Adrenal gland (tissue), 12 donors: ENCODE data around the gene KIFC1. TPM values are rescaled to one million over a fixed set of nuclear protein-coding genes. Genes with fewer than 3 reads are reported as not detected.

Experiments
- DNase-seq, 7 donors: peaks; one replicate each; pipeline ENCODE4 v3.0.0-alpha.2; 2019 to 2020
- H3K27ac ChIP-seq, 5 donors: fragments of 200-600 bp; sonication (generic) in 4 of 5; 1 replicate in 3 of 5; 2 replicates in 2 of 5; pipeline versions ENCODE4 v1.5.1 to v1.8.0; 2016 to 2020; ENCODE audit warnings: mild to moderate bottlenecking in 1 of 5
- H3K27me3 ChIP-seq: fragments of 200-600 bp; 2 replicates; pipeline ENCODE4 v1.8.0; 2021
- H3K36me3 ChIP-seq, 2 donors: fragments of 200-600 bp; replicated peaks in 1 of 2; 1 replicate in 1 of 2; 2 replicates in 1 of 2; pipeline versions ENCODE4 v1.5.1 to v1.8.0; 2018 to 2022
- H3K4me1 ChIP-seq, 2 donors: fragments of 200-600 bp; replicated peaks in 1 of 2; 1 replicate in 1 of 2; 2 replicates in 1 of 2; pipeline versions ENCODE4 v1.5.1 to v1.8.0; 2018 to 2021
- H3K4me3 ChIP-seq, 4 donors: fragments of 200-600 bp; sonication (generic) in 3 of 4; one replicate each; pipeline ENCODE4 v1.5.1; 2016 to 2018
- H3K9me3 ChIP-seq, 3 donors: fragments of 200-600 bp; sonication (generic) in 1 of 3; replicated peaks in 1 of 3; 1 replicate in 2 of 3; 2 replicates in 1 of 3; pipeline versions ENCODE4 v1.5.1 to v1.8.0; 2016 to 2021
- POLR2A ChIP-seq, 2 donors: fragments of 450-650 bp; IDR thresholded peaks; one replicate each; pipeline ENCODE4 v1.6.1; 2017; ENCODE audit warnings: antibody characterized with exemption in 2 of 2, mild to moderate bottlenecking in 2 of 2, moderate library complexity in 1 of 2
- WGBS, 4 donors: extraction: QIAGEN DNeasy Blood & Tissue Kit in 2 of 4; methylation state at CpG; one replicate each; pipeline versions ENCODE4 v1.1.5 to v1.1.7; 2013 to 2017; 5-methylcytosine and 5-hydroxymethylcytosine counted together
- intact Hi-C, 2 donors: fragments of 100-400 bp; cut with DNase I; formaldehyde crosslinking; loops; one replicate each; pipeline versions ENCODE4 v1.14.1 to v1.15.0; 2022 to 2023
- polyA plus RNA-seq, 3 donors: library from polyadenylated mRNA; stranded (reverse); fragments of 200-250 nt in 2 of 3; fragments of 350-450 nt in 1 of 3; fragmentation: Illumina TruSeq in 1 of 3; extraction: RNeasy Lipid Tissue Mini Kit (QIAGEN cat#74804) in 1 of 3; gene quantifications; one replicate each; pipeline ENCODE4 v1.2.3, GENCODE V29; 2013 to 2014
- total RNA-seq, 9 donors: library from RNA; depleted of rRNA in 4 of 9; stranded (reverse); fragments of >200 nt in 4 of 9; fragments of 120-200 nt in 1 of 9; fragmentation: NEBNext Ultra II Directional in 1 of 9; extraction: Animal tissue kit (Norgen Biotek cat#: 25700) in 1 of 9; gene quantifications; one replicate each; pipeline versions ENCODE4 v1.1.0 to v1.2.4, GENCODE V29; 2013 to 2023
- TF ChIP-seq, protein P1 (sequence below), 6 experiments: fragments of 450-650 bp in 4 of 6; fragments of 200-600 bp in 2 of 6; sonication (generic) in 1 of 6; IDR thresholded peaks; 1 replicate in 5 of 6; 2 replicates in 1 of 6; pipeline versions ENCODE4 v1.5.1 to v1.8.0; 2016 to 2021; ENCODE audit warnings: antibody characterized with exemption in 6 of 6, mild to moderate bottlenecking in 2 of 6, moderate library complexity in 1 of 6
- donor health status: healthy with polysubstance abuse.
- donor health status: Bipolar disorder and iron deficiency.
- donor health status: DM: yes; HTN: yes; CAD: no.
- donor health status: DM: no; HTN: no; CAD: no.
- donor health status: DM: no; HTN: no; CAD: no.
- donor health status: DM: yes; HTN: yes; CAD: no.

KIFC1 gene
- total and polyA plus RNA-seq, 12 donors = 0.60 to 9.5 (median 1.4) TPM; not detected in 1

GRCh38 chr6:33443025-33443424, 51.4 kb downstream of the KIFC1 start:
- Histone ChIP-seq H3K27ac (no peak overlapping the region), H3K9me3 (no peaks in the 10 kb centered on the region), H3K4me3 (no peak overlapping the region), H3K4me1 (no peaks in the 10 kb centered on the region), H3K36me3 (peaks cover 0 to 38% of the 10 kb centered on the region in 2 donors), H3K27me3 (no peaks in the 10 kb centered on the region)
- peak in 2 of 7 donors; percentile 12 to 51 for DNase-seq
- intact Hi-C loops = no loop called here
- no peak for TF ChIP-seq POLR2A (IDR thresholded peaks at IDR 0.05)
- TF ChIP-seq, protein P1, sequence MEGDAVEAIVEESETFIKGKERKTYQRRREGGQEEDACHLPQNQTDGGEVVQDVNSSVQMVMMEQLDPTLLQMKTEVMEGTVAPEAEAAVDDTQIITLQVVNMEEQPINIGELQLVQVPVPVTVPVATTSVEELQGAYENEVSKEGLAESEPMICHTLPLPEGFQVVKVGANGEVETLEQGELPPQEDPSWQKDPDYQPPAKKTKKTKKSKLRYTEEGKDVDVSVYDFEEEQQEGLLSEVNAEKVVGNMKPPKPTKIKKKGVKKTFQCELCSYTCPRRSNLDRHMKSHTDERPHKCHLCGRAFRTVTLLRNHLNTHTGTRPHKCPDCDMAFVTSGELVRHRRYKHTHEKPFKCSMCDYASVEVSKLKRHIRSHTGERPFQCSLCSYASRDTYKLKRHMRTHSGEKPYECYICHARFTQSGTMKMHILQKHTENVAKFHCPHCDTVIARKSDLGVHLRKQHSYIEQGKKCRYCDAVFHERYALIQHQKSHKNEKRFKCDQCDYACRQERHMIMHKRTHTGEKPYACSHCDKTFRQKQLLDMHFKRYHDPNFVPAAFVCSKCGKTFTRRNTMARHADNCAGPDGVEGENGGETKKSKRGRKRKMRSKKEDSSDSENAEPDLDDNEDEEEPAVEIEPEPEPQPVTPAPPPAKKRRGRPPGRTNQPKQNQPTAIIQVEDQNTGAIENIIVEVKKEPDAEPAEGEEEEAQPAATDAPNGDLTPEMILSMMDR (IDR thresholded peaks at IDR 0.05) = no peak
- WGBS, 4 donors = 94 to 100% (median 96%) methylated on average over 1 to 17 of the region's 17 CpGs; no CpG with 5 or more reads in 1 of the 4 donors

GRCh38 chr6:33443619-33444504, 52.2 kb downstream of the KIFC1 start:
- Histone ChIP-seq H3K27ac (no peak overlapping the region), H3K9me3 (no peaks in the 10 kb centered on the region), H3K4me3 (no peak overlapping the region), H3K4me1 (no peaks in the 10 kb centered on the region), H3K27me3 (no peaks in the 10 kb centered on the region), H3K36me3 (peaks cover 0 to 37% of the 10 kb centered on the region in 2 donors)
- DNase-seq = peak in 2 of 7 donors; percentile 9 to 14
- 92 to 98% (median 96%) methylated on average over 11 to 18 of the region's 18 CpGs for WGBS, 4 donors
- TF ChIP-seq POLR2A (IDR thresholded peaks at IDR 0.05) = no peak
- TF ChIP-seq, protein P1 (IDR thresholded peaks at IDR 0.05) = no peak
- intact Hi-C loops = no loop called here

DNA sequence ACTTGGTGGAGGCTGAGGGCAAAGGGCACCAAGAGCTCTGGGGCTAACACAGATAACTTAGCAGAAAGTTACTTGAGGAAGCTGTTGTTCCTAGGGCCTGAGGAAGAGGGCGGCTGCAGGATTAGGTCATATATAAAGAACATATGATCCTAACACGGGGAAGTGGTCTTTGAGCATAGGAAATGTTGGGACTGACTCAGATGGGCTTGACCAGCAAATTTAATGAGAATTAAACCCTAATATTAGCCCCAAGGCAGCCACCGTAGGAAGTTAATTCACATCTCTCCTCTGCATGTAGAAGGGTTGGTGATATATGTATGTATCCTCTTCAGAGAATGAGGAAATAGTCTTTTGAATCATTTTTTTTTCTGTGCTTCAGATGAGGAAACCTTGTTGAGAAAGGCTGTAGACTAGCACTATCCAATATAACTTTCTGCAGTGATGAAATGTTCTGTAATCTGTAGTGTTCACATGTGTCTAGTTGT, 53.5 kb downstream of the KIFC1 start:
- DNase-seq = peak in 2 of 7 donors; percentile 13 to 46
- no peak for TF ChIP-seq POLR2A (IDR thresholded peaks at IDR 0.05)
- TF ChIP-seq, protein P1 (IDR thresholded peaks at IDR 0.05) = no peak
- intact Hi-C loops = no loop called here
- H3K36me3 ChIP-seq = peaks cover 0 to 34% of the 10 kb centered on the region in 2 donors
- no peaks in the 10 kb centered on the region for H3K27me3 ChIP-seq
- H3K9me3 ChIP-seq = no peaks in the 10 kb centered on the region
- 65 to 82% (median 75%) methylated on average over 3 of the region's 3 CpGs for WGBS, 4 donors
- no peak overlapping the region for H3K4me3 ChIP-seq
- peak overlapping the region in 1 of 5 donors; percentile 37 for H3K27ac ChIP-seq
- H3K4me1 ChIP-seq = no peaks in the 10 kb centered on the region

DNA sequence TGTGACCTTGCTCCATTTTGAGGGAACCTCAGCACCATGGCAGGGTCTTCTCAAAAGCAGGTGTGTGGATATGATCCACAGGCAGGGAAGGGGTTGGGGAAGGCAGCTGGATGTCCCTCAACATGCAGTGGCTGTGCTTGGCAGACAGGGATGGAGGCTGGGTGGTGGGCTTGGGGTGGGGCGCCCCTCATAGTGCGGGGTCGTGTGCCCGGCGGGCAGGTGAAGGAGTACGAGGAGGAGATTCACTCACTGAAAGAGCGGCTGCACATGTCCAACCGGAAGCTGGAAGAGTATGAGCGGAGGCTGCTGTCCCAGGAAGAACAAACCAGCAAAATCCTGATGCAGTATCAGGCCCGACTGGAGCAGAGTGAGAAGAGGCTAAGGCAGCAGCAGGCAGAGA, 54.7 kb downstream of the KIFC1 start:
- peaks cover 0 to 32% of the 10 kb centered on the region in 2 donors for H3K36me3 ChIP-seq
- H3K9me3 ChIP-seq = no peaks in the 10 kb centered on the region
- no peaks in the 10 kb centered on the region for H3K27me3 ChIP-seq
- DNase-seq = peak in 1 of 7 donors; percentile 39
- 91 to 94% (median 93%) methylated on average over 10 of the region's 10 CpGs for WGBS, 4 donors
- H3K27ac ChIP-seq = no peak overlapping the region
- no peak overlapping the region for H3K4me3 ChIP-seq
- intact Hi-C loops = no loop called here
- H3K4me1 ChIP-seq = no peaks in the 10 kb centered on the region
- TF ChIP-seq, protein P1 (IDR thresholded peaks at IDR 0.05) = no peak
- TF ChIP-seq POLR2A (IDR thresholded peaks at IDR 0.05) = no peak
